Pericardium fibroblast (primary cell): ENCODE data around the gene TMEM69. TPM values are rescaled to one million over a fixed set of nuclear protein-coding genes. Genes with fewer than 3 reads are reported as not detected.

ENCODE experiments used
- total RNA-seq: library from RNA; depleted of rRNA; stranded (reverse); fragments of >200 nt; gene quantifications from 2 replicates; pipeline ENCODE4 v1.2.3, GENCODE V29; 2015

Gene TMEM69, protein sequence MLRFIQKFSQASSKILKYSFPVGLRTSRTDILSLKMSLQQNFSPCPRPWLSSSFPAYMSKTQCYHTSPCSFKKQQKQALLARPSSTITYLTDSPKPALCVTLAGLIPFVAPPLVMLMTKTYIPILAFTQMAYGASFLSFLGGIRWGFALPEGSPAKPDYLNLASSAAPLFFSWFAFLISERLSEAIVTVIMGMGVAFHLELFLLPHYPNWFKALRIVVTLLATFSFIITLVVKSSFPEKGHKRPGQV
- total RNA-seq = 26.5 and 28.1 TPM in 2 replicates

DNA sequence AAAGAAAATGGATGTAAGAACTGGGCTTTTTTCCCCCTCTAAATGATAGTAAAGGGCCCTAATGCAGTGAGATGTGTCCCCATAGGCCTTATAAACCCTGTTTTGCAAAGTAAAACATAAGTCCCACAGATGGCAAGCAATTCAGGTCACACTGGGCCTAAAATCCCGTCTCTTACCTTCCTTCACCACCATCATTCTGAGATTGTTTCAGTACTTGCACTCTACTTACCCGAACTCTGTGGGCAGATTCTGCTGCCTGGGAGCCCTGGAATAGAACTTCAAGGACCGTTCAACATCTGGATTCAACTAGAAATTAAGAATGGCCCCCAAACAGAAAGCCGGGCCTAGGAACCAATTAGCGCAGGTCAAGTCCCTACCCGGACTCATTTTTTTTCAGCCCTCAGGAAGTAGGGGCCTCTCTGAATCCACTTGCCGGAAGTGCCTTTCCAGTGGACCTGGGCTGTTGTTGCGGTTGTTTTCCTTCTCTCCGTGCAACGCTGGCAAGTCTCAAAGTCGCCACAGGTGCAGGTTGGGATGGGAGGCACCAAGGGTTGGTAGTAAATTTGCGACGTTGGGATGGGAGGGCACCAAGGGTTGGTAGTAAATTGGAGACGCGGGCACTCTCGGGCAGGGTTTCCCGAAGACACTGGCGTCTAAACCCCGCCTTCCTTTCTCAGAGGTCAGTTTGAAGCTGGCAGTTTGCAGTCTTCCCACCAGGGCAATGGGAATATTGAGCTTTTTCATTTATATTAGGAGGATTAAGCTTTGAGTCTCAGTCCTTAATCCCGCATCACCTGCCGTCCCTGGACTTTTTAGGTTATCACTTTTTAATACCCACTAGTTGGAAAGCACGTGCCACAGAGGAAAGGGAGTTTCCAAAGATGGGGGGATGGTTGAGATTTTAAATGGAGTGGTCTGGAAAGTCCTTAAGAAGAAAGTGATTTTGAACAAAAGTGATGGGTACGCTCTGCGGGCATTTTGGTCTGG is at the start of gene TMEM69:
TMEM69 (plus strand) TSS at position 428 of the 987 bp plus-strand sequence. CDS start 2,888 bp downstream, outside the sequence.

DNA sequence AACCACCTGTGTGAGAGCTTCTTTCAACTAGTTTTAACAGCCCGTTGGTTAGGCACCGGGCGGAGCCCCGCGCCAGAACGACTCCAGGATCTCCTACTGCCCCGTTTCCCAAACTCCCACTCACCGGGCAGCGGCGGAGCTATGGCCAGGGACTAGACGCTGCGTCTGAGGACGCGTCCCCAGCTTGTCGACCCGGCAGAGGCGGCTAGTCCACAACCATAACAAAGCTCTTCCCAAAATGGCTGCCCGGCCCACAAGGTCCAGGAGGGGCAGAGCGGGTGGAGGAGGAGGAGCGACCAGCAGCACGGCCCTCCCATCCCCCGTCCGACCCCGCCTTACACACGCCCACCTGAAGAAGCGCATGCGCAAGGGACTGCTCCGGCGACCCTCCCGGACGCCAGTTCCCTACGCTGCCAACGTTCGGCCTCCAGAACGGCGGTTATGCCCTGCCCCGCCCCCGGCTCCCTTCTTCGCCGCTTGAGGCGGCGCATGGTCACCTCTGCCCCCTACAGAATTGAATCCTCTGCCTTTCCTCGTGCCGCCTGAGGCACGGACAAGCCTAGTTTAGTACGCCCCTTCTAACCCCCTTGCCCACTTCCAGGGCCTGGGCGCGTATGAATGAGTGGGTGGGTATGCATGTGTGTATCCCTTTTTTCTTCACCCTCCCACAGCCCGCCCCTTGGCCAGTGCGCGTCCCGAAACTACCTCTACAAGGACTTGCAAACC is 1.5 kb upstream of the TMEM69 start, which contains the start of gene GPBP1L1:
GPBP1L1 (minus strand) TSS at position 246 of the 726 bp plus-strand sequence. CDS start 27,446 bp downstream, outside the sequence.

Other genes starting within 250 kb of the TMEM69 start
- 2.2 and 2.3 TPM in 2 replicates for gene TESK2, start 197.0 kb upstream of the TMEM69 start, total RNA-seq
- 1.1 and 2.2 TPM in 2 replicates for gene CCDC163, start 188.1 kb upstream of the TMEM69 start, total RNA-seq
- 2.4 and 6.8 TPM in 2 replicates for gene MMACHC, start 187.9 kb upstream of the TMEM69 start, total RNA-seq
- 318 and 441 TPM in 2 replicates for gene PRDX1, start 166.3 kb upstream of the TMEM69 start, total RNA-seq
- 75.2 and 103 TPM in 2 replicates for gene AKR1A1, start 137.4 kb upstream of the TMEM69 start, total RNA-seq
- gene NASP, start 104.1 kb upstream of the TMEM69 start, total RNA-seq = 22.8 and 37.2 TPM in 2 replicates
- gene CCDC17, start 64.1 kb upstream of the TMEM69 start, total RNA-seq = 0.51 and 1.2 TPM in 2 replicates
- gene GPBP1L1, start 1.6 kb upstream of the TMEM69 start, total RNA-seq = 39.9 and 44.5 TPM in 2 replicates
- gene IPP, start 62.5 kb downstream of the TMEM69 start, total RNA-seq = 7.4 and 7.6 TPM in 2 replicates
- gene MAST2, start 115.4 kb downstream of the TMEM69 start, total RNA-seq = 13.6 and 15.2 TPM in 2 replicates